GM19025 (cell line): ENCODE results near the gene MAP1S.

Experiments
- ATAC-seq: cut with Tn5 transposase; IDR thresholded peaks from one replicate; pipeline ENCODE4 v1.9.1; 2021; ENCODE audit warnings: mild to moderate bottlenecking, low read depth, moderate library complexity; ENCODE audit not compliant: unreplicated experiment

MAP1S gene

DNA sequence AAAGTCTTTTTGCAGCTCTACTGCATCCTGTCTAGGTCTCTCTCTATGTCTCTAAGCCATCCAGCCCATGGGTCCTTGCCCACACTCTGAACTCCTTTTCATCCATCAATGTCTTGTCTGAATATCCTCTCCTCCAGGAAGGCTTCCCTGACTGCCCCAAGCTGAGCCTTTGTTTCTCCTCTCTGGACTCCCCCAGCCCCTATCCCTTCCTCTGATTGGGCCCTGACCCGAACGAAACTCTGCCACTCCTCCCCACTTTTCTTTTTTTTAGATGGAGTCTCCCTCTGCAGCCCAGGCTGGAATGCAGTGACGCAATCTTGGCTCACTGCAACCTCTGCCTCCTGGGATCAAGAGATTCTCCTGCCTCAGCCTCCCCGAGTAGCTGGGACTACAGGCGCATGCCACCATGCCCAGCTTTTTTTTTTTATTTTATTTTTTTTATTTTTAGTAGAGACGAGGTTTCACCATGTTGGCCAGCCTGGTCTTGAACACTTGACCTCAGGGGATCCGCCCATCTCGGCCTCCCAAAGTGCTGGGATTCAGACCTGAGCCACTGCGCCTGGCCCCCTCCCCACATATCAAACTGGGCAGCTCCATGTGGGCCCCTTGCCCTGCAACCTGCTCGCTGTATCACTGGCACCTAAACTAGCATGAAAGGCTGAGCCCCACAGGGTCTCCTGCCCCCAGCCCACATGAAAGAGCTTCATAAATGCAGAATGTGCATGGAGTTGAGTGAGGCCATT lies 30.3 kb upstream of the MAP1S start:
- no peak for ATAC-seq

DNA sequence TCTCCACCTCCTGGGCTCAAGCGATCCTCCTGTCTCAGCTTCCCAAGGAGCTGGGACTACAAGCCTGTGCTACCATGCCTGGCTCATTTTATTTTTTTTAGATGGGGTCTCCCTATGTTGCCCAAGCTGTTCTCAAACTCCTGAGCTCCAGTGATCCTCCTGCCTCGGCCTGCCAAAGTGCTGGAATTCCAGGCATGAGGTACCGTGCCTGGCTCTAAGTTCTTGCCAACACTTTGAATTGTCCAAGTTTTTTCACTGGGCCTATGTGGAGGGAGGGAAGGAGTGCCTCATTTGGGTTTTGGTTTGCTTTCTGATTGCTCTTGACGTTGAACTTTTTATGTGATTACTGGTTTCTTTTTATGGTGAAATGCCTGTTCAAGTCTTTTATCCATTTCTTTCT lies 26.7 kb upstream of the MAP1S start:
- ATAC-seq: no peak

DNA sequence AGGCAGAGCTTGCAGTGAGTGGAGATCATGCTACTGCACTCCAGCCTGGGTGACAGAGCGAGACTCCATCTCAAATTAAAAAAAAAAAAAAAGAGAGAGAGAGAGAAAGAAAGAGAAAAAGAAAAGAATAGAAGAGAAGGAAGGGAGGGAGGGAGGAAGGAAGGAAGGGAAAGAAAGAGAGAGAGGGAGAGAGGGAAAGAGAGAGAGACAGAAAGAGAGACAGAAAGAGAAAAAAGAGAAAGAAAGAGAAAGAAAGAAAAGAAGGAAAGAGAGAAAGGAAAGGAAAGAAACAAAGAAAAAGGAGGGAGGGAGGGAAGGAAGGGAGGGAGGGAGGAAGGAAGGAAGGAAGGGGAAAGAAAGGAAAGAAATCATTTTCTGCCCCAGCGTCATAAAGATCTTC lies 24.1 kb upstream of the MAP1S start:
- ATAC-seq: no peak

DNA sequence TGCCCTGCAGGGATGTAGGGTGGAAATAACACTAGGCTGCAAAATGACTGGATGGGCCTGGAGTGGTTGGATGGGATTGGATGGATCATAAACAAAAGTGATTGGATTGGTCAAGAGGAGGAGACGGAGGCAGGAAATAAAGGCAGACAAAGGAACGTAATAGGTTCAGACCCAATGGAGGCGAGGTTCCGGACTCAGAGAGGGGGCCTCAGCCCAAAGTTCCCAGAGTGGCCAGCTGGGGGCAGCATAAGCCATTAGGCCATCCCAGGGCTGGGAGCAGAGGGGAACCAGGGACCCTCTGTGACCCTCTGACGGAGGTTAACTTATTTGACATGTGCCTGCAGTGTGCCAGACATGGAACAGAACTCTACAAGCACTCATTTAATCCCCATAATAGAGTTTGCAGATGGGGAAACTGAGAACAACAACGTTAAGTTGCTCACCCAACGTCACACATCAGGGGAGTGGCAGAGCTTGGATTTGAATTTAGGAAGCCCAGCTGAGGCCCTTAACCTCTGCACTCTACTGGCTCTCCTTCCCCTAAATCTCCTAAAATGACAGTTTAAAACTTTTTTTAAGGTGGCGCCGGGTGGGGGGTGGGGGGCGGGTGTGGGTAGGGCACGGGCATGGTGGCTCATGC lies 15.3 kb upstream of the MAP1S start:
- ATAC-seq: no peak

DNA sequence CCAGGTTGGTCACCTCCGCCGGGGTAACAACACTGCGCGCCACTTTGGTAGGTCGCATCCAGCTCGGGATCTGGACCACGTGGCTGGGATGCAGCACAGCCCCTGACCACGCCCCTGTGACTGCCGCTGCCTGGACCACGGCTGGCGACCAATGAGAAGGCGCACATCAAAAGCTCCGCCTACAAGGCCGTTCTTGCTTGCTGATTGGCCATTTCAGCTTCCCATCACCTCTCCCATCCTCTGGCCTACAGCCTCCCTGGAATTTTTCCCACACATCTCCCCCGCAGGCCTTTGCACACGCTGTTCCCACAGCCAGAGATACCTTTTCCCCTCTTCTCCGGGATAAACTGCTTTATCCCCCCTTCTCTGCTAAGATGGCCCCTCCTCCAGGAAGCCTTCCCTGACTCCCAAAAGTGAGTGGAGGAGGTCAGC lies 12.5 kb upstream of the MAP1S start:
- no peak for ATAC-seq

DNA sequence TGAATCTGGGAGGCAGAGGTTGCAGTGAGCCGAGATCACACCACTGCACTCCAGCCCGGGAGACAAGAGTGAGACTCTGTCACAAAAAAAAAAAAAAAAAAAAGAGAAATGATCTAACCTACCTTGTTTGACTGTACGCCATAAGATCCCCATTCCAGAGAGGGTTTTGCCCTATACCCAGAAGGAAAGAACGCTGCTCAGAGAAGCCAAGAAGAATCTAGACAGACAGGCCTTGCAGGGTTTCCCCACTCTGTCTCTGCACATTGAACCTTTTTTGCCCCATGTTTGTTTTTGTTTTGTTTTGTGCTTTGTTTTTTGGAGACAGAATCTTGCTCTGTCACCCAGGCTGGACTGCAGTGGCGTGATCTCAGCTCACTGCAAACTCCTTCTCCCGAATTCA lies 7.4 kb upstream of the MAP1S start:
- no peak for ATAC-seq

DNA sequence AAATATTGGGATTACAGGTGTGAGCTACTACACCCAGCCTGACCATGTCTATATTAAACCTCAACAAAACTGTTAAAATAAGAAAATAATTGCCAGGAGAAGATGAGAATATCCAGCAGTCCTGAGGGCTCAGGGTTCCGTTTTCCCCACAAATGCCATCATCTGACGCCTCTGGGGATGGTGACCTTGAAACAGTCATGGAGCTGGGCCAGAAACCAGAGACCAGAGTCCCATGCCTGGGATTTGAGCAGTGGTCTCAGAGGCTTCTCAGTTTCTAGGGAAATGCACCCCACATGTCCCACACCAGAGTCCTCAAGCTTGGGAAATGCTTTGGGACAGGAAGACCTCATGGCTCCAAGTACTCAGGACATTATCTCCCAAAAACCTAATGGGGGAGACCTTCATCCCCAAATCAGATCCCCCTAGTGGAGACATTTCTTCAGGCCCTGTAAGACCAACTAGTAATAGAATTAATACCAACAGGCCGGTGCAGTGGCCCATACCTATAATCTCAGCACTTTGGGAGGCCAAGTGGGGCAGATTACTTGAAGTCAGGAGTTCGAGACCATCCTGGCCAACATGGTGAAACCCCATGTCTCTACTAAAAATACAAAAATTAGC lies 2.9 kb upstream of the MAP1S start:
- no peak for ATAC-seq

DNA sequence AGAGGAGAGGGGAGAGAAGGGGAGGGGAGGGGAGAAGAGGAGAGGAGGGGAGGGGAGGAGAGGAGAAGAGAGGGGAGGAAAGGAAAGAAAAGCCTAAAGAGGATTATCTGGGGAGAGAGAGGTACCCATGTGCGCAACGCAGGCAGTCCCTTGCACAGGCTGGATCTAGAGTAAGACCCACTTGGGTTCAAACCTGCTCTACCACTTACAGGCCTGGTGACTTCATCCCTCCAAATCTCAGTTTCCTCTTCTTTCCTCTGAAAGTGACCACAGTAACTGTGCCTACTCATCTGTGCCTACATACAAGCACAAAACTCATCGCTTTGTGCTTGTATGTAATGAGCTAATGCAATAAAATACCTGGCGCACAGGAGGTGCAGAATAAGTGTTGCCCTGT lies 732 bp upstream of the MAP1S start:
- ATAC-seq: no peak

DNA sequence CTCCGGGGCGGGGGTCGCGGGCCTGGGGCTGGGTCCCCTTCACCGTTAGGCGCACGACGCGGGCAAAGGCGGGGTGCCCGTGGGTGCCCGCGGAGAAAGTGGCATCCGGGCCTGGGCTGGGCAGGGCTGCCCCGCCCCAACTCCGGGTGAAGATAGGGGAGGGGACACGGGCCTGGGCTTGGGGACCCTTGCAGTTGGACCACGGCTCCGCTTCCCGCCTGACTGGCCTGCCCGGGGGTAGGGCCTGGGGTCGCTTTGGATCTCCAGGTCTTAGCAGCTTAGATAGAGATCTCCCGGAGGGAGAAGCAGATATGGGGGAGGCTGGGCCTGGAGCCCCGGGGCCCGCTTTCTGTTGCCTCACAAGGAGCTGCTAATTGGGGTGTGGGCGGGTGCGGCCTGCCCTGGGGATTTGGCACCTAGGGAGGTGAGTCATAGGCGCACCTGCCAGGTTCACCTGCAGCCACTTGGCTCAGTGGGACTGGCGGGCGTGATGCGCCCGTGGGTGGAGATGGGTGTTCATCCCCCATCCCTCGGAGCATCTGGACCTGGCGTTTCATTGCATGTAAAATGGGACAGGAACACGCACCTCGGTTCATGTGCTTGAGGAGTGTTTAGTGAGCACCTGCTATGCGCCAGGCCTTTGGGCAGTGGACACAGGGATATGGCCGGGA lies 585 bp downstream of the MAP1S start:
- ATAC-seq: peak; percentile 28

DNA sequence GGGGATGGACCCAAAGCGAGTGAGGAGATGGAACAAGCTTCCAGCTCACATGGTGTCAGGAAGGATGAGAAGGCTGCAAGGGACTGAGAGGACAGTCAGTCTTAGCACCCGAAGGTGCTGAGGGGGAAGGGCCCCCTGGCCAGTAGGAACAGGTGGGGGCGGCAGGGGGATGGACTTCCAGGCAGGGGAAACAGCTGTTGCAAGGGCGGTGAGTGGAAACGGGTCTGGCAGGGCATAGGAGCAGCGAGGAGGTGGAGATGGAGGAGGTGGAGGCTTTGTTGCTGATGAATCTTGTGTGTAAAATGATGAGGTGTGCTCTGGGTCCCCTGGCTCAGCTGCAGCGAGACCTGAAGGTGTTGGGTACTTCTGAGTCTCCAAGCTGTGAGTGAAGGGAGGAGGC lies 1.2 kb downstream of the MAP1S start:
- no peak for ATAC-seq

DNA sequence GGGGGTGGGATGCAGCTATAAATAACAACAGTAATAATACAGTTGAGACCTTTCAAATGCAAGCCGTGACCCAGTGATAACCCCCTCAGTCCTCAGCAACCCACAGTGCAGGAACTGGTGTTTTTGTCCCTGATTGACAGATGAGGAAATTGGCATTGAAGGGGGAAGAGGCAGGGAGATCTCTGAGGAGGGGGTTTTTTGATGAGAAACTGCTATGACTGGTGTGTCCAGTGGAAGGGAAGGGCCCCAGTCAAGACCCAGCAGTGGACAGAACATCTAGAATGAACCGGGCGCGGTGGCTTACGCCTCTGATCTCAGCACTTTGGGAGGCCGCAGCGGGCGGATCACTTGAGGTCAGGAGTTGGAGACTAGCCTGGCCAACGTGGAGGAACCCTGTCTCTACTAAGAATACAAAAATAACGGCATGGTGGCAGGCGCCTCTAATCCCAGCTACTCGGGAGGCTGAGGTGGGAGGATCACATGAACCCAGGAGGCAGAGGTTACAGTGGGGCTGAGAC lies 1.9 kb downstream of the MAP1S start:
- ATAC-seq: no peak

DNA sequence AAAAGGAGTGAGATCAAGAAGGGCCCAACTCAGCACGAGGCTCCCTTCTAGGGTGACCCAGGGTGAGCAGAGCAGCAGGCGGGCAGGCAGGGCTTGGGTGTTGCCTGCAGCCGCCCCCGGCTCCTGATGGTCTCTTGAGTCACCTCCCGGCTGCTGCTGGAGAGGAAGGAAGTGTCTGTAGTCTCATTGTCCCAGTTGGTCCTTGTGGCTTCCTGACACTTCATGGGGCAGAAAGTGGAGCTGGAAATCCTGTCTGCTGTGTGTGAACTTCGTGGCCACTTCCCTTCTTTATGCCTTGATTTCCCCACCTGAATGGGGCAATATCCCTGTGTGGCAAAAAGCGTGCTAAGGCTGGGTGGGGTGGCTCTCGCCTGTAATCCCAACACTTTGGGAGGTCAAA lies 2.5 kb downstream of the MAP1S start:
- ATAC-seq: no peak

DNA sequence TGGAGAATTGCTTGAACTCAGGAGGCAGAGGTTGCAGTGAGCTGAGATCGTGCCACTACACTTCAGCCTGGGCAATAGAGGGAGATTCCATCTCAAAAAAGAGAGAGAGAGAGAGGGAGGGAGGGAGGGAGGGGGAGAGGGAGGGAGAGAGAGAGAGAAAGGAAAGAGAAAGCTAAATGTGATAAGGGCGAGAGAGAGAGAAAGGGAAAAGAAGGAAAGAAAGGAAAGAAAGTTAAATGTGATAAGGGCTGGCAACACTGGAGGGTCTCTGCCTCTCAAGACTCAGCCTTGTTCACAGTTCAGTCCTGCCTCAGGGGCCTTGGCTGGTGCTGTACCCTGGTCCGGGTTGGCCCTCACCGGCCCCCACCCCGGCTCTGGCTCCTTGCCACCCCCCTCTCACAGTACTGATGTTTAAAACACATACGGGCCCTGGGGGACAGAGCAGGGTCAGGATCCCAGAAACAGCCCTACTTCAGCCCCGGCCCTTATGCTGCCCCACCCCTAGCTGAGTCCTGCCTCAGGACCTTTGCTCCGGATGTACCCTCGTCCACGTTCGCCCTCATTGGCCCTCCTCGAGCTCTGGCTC lies 3.5 kb downstream of the MAP1S start:
- ATAC-seq: no peak

DNA sequence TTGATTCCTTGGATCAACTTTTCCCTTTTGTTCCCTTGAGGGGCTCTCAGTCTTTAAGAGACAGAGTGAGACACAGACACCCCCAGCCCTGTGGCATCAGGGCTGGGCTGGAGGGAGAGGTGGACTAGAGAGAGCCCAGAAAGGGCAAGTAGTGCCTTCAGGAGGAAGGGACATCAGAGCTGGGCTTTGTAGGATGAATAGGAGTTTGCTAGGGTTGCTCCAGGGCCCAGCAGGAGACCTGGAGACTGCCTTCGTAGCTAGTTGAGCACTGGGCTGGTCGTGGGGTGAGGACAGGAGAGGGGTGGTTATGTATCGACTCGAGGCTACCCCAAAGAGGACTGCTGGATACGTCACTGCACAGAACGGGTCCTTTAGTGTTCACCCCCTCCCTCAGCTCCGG lies 5.4 kb downstream of the MAP1S start:
- no peak for ATAC-seq

DNA sequence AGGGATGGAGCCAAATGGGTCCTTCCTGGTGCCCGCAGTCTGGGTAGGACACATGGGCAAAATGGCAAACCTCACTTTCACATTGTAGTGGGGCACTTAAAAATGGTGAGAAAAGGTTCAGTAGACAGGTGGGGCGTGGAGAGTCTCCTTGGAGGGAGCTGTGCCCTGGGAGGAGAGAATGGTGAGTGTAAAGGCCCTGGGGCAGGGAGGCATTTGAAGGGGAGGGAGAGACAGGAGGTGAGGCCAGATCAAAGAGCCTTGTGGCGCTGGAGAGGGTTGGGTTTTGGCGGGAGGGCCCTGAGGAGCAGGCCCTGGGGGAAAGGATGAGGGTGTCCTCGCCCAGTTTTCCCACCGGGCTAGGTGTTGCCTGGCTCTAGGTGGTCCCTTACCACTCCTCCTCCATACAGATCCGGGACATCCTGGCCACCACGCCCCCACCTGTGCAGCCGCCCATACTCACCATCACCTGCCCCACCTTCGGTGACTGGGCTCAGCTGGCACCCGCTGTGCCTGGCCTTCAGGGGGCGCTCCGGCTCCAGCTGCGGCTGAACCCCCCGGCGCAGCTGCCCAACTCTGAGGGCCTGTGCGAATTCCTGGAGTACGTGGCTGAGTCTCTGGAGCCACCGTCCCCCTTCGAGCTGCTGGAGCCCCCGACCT lies 6.3 kb downstream of the MAP1S start:
- ATAC-seq: no peak

DNA sequence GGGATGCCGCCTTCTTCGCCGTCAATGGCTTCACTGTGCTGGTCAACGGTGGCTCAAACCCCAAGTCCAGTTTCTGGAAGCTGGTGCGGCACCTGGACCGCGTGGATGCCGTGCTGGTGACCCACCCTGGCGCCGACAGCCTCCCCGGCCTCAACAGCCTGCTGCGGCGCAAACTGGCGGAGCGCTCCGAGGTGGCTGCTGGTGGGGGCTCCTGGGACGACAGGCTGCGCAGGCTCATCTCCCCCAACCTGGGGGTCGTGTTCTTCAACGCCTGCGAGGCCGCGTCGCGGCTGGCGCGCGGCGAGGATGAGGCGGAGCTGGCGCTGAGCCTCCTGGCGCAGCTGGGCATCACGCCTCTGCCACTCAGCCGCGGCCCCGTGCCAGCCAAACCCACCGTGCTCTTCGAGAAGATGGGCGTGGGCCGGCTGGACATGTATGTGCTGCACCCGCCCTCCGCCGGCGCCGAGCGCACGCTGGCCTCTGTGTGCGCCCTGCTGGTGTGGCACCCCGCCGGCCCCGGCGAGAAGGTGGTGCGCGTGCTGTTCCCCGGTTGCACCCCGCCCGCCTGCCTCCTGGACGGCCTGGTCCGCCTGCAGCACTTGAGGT lies 7.0 kb downstream of the MAP1S start:
- ATAC-seq: no peak

DNA sequence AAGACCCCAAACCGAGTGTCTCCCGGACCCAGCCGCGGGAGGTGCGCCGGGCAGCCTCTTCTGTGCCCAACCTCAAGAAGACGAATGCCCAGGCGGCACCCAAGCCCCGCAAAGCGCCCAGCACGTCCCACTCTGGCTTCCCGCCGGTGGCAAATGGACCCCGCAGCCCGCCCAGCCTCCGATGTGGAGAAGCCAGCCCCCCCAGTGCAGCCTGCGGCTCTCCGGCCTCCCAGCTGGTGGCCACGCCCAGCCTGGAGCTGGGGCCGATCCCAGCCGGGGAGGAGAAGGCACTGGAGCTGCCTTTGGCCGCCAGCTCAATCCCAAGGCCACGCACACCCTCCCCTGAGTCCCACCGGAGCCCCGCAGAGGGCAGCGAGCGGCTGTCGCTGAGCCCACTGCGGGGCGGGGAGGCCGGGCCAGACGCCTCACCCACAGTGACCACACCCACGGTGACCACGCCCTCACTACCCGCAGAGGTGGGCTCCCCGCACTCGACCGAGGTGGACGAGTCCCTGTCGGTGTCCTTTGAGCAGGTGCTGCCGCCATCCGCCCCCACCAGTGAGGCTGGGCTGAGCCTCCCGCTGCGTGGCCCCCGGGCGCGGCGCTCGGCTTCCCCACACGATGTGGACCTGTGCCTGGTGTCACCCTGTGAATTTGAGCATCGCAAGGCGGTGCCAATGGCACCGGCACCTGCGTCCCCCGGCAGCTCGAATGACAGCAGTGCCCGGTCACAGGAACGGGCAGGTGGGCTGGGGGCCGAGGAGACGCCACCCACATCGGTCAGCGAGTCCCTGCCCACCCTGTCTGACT lies 7.9 kb downstream of the MAP1S start:
- ATAC-seq: no peak

DNA sequence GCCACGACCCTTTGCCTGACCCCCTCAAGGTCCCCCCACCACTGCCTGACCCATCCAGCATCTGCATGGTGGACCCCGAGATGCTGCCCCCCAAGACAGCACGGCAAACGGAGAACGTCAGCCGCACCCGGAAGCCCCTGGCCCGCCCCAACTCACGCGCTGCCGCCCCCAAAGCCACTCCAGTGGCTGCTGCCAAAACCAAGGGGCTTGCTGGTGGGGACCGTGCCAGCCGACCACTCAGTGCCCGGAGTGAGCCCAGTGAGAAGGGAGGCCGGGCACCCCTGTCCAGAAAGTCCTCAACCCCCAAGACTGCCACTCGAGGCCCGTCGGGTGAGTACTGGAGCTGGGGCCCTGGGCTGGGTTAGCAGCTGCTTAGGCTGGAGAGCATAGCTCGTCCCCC lies 8.6 kb downstream of the MAP1S start:
- no peak for ATAC-seq

DNA sequence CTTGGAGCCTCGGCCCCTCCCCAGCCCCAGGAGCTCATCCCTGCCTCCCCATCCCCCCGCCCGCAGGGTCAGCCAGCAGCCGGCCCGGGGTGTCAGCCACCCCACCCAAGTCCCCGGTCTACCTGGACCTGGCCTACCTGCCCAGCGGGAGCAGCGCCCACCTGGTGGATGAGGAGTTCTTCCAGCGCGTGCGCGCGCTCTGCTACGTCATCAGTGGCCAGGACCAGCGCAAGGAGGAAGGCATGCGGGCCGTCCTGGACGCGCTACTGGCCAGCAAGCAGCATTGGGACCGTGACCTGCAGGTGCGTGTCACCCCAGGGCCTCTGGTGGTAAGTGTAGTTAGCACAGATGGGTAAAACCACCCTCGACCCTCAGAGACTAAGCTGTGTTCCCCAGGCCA lies 13.8 kb downstream of the MAP1S start:
- ATAC-seq: no peak
